Ovary (tissue), 3 donors: Measurements from ENCODE around the gene CTBP2.
"Not testable (repeated sequence)": the region's sequence is repeated elsewhere in the genome, so short reads cannot be mapped to it uniquely, and the experiment has no call there.

Experiments used
- CTCF ChIP-seq, 3 donors: fragments of 450-650 bp in 2 of 3; fragments of 200-600 bp in 1 of 3; IDR thresholded peaks; one replicate each; pipeline versions ENCODE4 v1.5.1 to v1.8.0; 2016 to 2022; ENCODE audit warnings: antibody characterized with exemption in 3 of 3, mild to moderate bottlenecking in 1 of 3
- EP300 ChIP-seq: sonication (generic); formaldehyde crosslinking; IDR thresholded peaks from one replicate; pipeline ENCODE4 v1.6.1; 2017; ENCODE audit warnings: antibody characterized with exemption
- POLR2A ChIP-seq: fragments of 450-650 bp; IDR thresholded peaks from one replicate; pipeline ENCODE4 v1.6.1; 2017; ENCODE audit warnings: antibody characterized with exemption, mild to moderate bottlenecking, moderate library complexity
- donor health status: DM: no; HTN: no; CAD: no.

- TF ChIP-seq CTCF (IDR thresholded peaks at IDR 0.05); POLR2A; EP300: not testable (repeated sequence)
These were observed 171.6 kb downstream of the CTBP2 start for GRCh38 chr10:124988753-124989152.
